OCI-LY7 (cell line): ENCODE measurements around the gene CCDC77. TPM values are rescaled to one million over a fixed set of nuclear protein-coding genes. Genes with fewer than 3 reads are reported as not detected.
A peak's percentile ranks its signal among the peaks of the same experiment; 100 is the strongest.

Source experiments
- BruUV-seq: library from RNA; stranded (reverse); fragments of 400-500 nt; replicated peaks from 2 replicates; lab custom pipeline; 2021; lab: Mats Ljungman, UMichigan
- CTCF ChIA-PET: fragments of 300-600 bp; sonication (Branson Sonifier 250); formaldehyde crosslinking; loops from one replicate; lab custom pipeline; 2022; ENCODE audit warnings: antibody characterized with exemption; ENCODE audit not compliant: unreplicated experiment; lab: Charles Lee
- POLR2A ChIA-PET: fragments of 300-600 bp; sonication (Branson Sonifier 250); formaldehyde crosslinking; loops from one replicate; lab custom pipeline; 2022; ENCODE audit warnings: antibody characterized with exemption; lab: Charles Lee
- DNase-seq: peaks from one replicate; pipeline ENCODE4 v3.0.0-alpha.2; 2015; ENCODE audit warnings: low spot score
- H2AFZ ChIP-seq: fragments of 200-600 bp; sonication (generic), shearing (Covaris generic); 2 replicates; pipeline ENCODE4 v1.6.1; 2014; ENCODE audit warnings: mild to moderate bottlenecking, antibody characterized with exemption, low read length, moderate library complexity
- H3K27ac ChIP-seq: fragments of 200-600 bp; sonication (generic); 2 replicates; pipeline ENCODE4 v1.5.1; 2014; ENCODE audit warnings: mixed run types, low read depth, mild to moderate bottlenecking, moderate library complexity, low read length, inconsistent platforms; ENCODE audit not compliant: poor library complexity, severe bottlenecking
- H3K36me3 ChIP-seq: fragments of 200-600 bp; sonication (generic); 2 replicates; pipeline ENCODE4 v1.6.1; 2014; ENCODE audit warnings: mild to moderate bottlenecking, antibody characterized with exemption, low read length, moderate library complexity, mixed read lengths; ENCODE audit not compliant: insufficient read depth
- H3K4me1 ChIP-seq: fragments of 200-600 bp; sonication (generic); 2 replicates; pipeline ENCODE4 v1.5.1; 2014; ENCODE audit warnings: mild to moderate bottlenecking, low read length; ENCODE audit not compliant: insufficient read depth, poor library complexity, severe bottlenecking
- H3K4me2 ChIP-seq: fragments of 200-600 bp; sonication (generic); 2 replicates; pipeline ENCODE4 v1.6.1; 2014; ENCODE audit warnings: mild to moderate bottlenecking, low read length
- H3K4me3 ChIP-seq: fragments of 200-600 bp; sonication (generic); 2 replicates; pipeline ENCODE4 v1.5.1; 2014; ENCODE audit warnings: mild to moderate bottlenecking, low read depth, low read length; ENCODE audit not compliant: poor library complexity, severe bottlenecking
- H3K79me2 ChIP-seq: fragments of 200-600 bp; sonication (generic); 2 replicates; pipeline ENCODE4 v1.6.1; 2016; ENCODE audit warnings: low read depth, mild to moderate bottlenecking, low read length, moderate library complexity, mixed read lengths; ENCODE audit not compliant: insufficient read depth
- H3K9me2 ChIP-seq: fragments of 200-600 bp; sonication (generic); 2 replicates; pipeline ENCODE4 v1.6.1; 2016; ENCODE audit warnings: mild to moderate bottlenecking, low read length, mixed read lengths; ENCODE audit not compliant: insufficient read depth
- H3K9me3 ChIP-seq: fragments of 200-600 bp; sonication (generic); 2 replicates; pipeline ENCODE4 v1.6.1; 2014; ENCODE audit warnings: mild to moderate bottlenecking, mixed run types, low read length, mixed read lengths
- H4K20me1 ChIP-seq: fragments of 200-600 bp; sonication (generic); 2 replicates; pipeline ENCODE4 v1.6.1; 2014; ENCODE audit warnings: mild to moderate bottlenecking, antibody characterized with exemption, low read length, moderate library complexity, mixed read lengths; ENCODE audit not compliant: insufficient read depth
- EZH2phosphoT487 ChIP-seq: fragments of 200-600 bp; sonication (generic); IDR thresholded peaks from 2 replicates; pipeline ENCODE4 v1.6.1; 2018; ENCODE audit warnings: low read depth, borderline replicate concordance, mild to moderate bottlenecking, mixed run types, antibody characterized with exemption, low read length, moderate library complexity, mixed read lengths
- intact Hi-C: fragments of 100-400 bp; cut with micrococcal nuclease; formaldehyde crosslinking; loops from one replicate; pipeline ENCODE4 v1.10.0; 2022; ENCODE audit not compliant: unreplicated experiment
- total RNA-seq, 2 experiments: library from RNA; depleted of rRNA in 1 of 2; stranded (reverse); fragments of >200 nt in 1 of 2; shearing (Covaris generic) in 1 of 2; gene quantifications; 2 replicates each; pipeline ENCODE4 v1.2.3, GENCODE V29; 2014 to 2022
- TF ChIP-seq, protein P1 (sequence below): fragments of 200-600 bp; sonication (generic); conservative IDR thresholded peaks from 2 replicates; pipeline ENCODE4 v1.5.1; 2014; ENCODE audit warnings: mild to moderate bottlenecking, antibody characterized with exemption, low read length, moderate library complexity, mixed read lengths

Gene CCDC77
- total RNA-seq, 2 experiments from 2014 or later, result 22.2 to 22.5 TPM

DNA sequence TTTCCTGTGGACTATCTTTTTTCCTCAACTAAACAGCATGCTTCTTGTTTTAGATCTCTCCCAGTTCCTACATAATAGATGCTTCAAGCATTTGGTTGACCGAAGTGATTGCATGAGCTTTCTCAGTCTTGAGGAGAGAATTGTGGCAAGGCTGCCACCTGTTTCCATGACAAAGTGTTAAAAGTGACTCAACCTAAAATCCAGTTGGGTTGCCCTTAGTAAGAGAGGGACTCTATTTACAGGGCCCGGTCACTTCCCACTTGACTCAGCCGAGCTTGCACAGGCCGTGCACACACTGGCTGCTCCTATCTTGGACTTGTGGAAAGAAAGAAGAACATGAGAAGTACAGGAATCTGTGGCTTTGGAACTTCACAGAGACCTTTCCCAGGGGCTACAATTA is 56.2 kb downstream of the CCDC77 start:
- TF ChIP-seq EZH2phosphoT487, result no peak
- TF ChIP-seq, protein P1, sequence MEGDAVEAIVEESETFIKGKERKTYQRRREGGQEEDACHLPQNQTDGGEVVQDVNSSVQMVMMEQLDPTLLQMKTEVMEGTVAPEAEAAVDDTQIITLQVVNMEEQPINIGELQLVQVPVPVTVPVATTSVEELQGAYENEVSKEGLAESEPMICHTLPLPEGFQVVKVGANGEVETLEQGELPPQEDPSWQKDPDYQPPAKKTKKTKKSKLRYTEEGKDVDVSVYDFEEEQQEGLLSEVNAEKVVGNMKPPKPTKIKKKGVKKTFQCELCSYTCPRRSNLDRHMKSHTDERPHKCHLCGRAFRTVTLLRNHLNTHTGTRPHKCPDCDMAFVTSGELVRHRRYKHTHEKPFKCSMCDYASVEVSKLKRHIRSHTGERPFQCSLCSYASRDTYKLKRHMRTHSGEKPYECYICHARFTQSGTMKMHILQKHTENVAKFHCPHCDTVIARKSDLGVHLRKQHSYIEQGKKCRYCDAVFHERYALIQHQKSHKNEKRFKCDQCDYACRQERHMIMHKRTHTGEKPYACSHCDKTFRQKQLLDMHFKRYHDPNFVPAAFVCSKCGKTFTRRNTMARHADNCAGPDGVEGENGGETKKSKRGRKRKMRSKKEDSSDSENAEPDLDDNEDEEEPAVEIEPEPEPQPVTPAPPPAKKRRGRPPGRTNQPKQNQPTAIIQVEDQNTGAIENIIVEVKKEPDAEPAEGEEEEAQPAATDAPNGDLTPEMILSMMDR, result no peak
- Histone ChIP-seq H3K36me3 (peaks cover 3% of the 10 kb centered on the region; the same call in 1 of the 2 replicates), H4K20me1 (no peaks in the 10 kb centered on the region), H3K9me2 (no peaks in the 10 kb centered on the region), H3K27ac (no peak overlapping the region), H3K4me3 (no peak overlapping the region), H3K4me1 (peaks cover 4% of the 10 kb centered on the region), H3K79me2 (no peaks in the 10 kb centered on the region), H3K9me3 (peaks cover 3% of the 10 kb centered on the region), H3K4me2 (no peak overlapping the region), H2AFZ (no peak overlapping the region)
- intact Hi-C loops, result no loop called here
- ChIA-PET POLR2A (no interaction called here), CTCF (no interaction called here)
- DNase-seq, result no peak
- no TSS peak for BruUV-seq

DNA sequence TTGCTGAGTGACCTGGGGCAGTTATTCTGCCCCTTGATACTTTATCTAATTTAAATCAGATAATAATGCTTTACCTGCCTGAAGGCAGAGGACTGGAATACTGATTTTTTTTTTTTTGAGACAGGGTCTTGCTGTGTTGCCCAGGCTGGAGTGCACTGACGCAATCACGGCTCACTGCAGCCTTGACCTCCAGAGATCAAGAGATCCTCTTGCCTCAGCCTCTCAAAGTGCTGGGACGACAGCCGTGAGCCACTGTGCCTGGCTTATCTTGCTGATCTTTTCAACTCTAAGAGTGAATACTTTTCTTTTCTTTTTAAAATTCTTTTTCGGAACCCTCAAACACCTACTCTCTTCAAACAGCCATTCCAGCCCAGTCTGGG is 57.6 kb downstream of the CCDC77 start:
- H3K4me2 ChIP-seq, result peak overlapping the region; percentile 73; the same call in 1 of the 2 replicates
- CTCF ChIA-PET, result no interaction called here
- no peak for DNase-seq

More for the DNA sequence above, 57.6 kb downstream of the CCDC77 start:
- Histone ChIP-seq H3K9me3 (no peaks in the 10 kb centered on the region), H2AFZ (no peak overlapping the region), H3K9me2 (no peaks in the 10 kb centered on the region), H3K36me3 (no peaks in the 10 kb centered on the region), H3K79me2 (no peaks in the 10 kb centered on the region), H3K27ac (no peak overlapping the region), H3K4me1 (peaks cover 4% of the 10 kb centered on the region), H4K20me1 (no peaks in the 10 kb centered on the region), H3K4me3 (no peak overlapping the region)
- intact Hi-C loops, result no loop called here
- POLR2A ChIA-PET, result no interaction called here
- no TSS peak for BruUV-seq
- no peak for TF ChIP-seq EZH2phosphoT487
- TF ChIP-seq, protein P1, result no peak
